ENCODE measurements around the gene ARPP21.
A peak's percentile ranks its signal among the peaks of the same experiment; 100 is the strongest.

The ARPP21 gene

DNA sequence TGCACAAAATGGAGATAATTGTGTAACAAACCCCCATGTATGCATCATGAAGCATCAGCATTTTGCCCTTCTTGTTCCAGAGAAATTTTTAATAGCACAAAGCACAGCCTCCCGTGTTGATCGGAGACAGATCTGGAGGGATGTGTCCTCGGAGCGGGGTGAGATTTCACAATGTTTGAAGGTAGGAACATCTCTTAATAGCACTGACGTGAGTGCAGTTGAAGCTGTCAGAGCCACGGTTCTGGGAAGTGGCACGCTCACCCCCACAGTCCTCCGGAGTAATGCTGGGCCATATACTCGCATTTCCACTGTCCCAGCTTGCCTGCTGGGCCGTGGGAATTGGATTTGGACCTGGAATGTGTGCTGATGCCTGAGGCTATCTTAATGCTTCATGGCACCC is 24.1 kb downstream of the ARPP21 start:
- TF ChIP-seq, protein P1, sequence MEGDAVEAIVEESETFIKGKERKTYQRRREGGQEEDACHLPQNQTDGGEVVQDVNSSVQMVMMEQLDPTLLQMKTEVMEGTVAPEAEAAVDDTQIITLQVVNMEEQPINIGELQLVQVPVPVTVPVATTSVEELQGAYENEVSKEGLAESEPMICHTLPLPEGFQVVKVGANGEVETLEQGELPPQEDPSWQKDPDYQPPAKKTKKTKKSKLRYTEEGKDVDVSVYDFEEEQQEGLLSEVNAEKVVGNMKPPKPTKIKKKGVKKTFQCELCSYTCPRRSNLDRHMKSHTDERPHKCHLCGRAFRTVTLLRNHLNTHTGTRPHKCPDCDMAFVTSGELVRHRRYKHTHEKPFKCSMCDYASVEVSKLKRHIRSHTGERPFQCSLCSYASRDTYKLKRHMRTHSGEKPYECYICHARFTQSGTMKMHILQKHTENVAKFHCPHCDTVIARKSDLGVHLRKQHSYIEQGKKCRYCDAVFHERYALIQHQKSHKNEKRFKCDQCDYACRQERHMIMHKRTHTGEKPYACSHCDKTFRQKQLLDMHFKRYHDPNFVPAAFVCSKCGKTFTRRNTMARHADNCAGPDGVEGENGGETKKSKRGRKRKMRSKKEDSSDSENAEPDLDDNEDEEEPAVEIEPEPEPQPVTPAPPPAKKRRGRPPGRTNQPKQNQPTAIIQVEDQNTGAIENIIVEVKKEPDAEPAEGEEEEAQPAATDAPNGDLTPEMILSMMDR (IDR thresholded peaks at IDR 0.05; ENCODE audit: low read depth, low read length) = no peak
- in situ Hi-C loops (cut with HindIII; ENCODE audit: low sequenced_read_pairs) = no loop called here
- no peak for DNase-seq (ENCODE audit: low read depth, low spot score)
- no peak overlapping the region for H3K4me3 ChIP-seq (ENCODE audit: low read depth, low read length)

DNA sequence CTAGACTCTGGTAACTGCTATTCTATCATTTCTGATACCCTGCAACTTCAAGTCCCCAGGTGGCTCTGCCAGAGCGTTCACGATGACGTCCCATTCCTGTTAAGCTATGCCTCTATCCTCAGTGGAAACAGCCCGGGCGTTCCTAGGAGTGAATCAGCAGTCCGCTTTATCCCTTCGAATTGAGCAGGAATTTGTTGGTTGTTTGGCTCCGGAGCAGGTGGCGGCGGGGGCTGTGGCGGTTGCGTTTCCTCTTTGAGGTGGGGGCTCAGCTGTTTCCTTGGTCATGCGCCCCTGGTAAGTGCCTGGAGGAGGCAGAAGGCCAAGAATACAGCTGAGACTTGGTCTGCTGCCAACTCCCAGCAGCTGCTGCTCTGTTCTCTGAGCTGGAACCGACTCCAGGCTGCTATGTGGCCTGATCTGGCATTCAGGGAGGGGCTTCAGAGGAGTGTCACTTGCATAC is 25.2 kb downstream of the ARPP21 start:
- TF ChIP-seq, protein P1 (IDR thresholded peaks at IDR 0.05; ENCODE audit: low read depth, low read length) = no peak
- in situ Hi-C loops (cut with HindIII; ENCODE audit: low sequenced_read_pairs) = no loop called here
- DNase-seq (ENCODE audit: low read depth, low spot score) = peak; percentile 90
- H3K4me3 ChIP-seq (ENCODE audit: low read depth, low read length) = no peak overlapping the region

DNA sequence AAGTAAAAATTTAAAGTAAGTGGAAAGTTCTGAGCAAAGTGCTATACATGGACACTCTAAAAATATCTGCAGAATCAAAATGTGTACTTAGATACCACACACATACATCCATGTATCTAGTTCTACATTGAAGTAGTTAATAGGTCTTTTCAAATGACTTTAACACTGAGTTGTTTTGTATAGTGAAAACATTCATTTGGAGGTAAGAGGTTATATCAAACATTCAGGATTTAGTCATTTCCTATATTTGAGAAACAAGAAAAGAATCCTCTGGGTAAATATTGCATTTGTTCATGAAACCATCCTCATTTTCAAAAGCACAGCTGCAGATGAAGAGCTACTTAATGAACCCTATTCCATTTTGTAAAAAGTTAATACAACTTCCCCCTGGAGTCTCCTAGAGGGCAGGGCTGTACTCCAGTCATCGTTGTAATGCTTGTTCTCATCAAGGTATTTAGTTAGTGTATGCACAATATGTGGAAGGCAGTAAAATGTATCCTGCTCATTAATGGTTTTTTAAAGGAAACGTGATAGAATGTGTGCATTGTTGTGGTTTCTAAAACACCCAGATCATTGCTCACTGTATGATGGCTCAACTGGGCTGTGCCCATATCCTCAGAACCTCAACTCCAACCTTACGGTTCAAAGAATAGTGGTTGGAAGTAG is 26.2 kb downstream of the ARPP21 start:
- TF ChIP-seq, protein P1 (IDR thresholded peaks at IDR 0.05; ENCODE audit: low read depth, low read length) = no peak
- H3K4me3 ChIP-seq (ENCODE audit: low read depth, low read length) = no peak overlapping the region
- peak; percentile 61 for DNase-seq (ENCODE audit: low read depth, low spot score)
- in situ Hi-C loops (cut with HindIII; ENCODE audit: low sequenced_read_pairs) = no loop called here

DNA sequence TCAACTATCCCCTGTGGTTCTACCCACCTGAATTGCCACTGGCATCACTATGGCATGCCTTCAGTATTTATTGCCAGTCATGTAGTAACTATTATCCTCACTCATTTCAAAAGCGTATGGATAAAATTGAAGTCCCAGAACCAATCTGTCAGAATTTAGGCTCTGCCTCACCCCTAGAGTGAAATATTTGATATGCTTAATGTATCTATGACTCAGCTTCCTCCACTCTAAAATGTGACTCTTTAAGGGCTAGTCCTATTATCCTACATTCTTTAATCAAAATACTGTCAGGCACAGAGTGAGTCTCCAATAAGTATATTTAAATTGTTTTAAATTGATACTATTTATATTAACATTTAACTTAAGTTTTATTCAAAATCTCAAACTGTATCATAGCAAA is 27.6 kb downstream of the ARPP21 start:
- H3K4me3 ChIP-seq (ENCODE audit: low read depth, low read length) = no peak overlapping the region
- DNase-seq (ENCODE audit: low read depth, low spot score) = no peak
- TF ChIP-seq, protein P1 (IDR thresholded peaks at IDR 0.05; ENCODE audit: low read depth, low read length) = no peak
- in situ Hi-C loops (cut with HindIII; ENCODE audit: low sequenced_read_pairs) = no loop called here

DNA sequence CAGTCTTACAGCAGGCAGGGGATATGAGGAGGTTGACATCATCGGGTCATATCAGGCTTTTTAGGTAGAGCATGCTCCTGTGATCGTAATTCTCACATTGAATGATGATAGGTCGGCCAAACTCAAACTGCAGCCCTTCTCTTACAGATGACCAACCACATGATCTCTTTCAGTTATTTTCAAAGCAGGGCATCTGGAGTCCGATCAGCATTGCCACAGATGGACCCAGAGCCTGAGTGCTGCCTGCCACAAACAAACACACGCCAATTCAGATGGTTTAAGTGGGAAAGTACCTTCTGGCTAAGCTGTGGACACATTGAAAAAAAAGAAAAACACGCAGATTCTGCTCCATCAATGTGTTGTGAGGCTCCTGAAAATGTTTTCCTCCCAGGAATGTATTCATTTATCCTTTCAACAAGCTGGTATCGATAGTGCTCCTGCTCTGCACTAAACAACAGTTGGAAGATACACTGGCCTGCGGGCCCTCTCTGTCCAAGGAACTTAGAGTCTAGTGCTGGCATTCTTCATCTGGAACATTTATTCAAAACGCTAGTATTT is 31.2 kb downstream of the ARPP21 start:
- in situ Hi-C loops (cut with HindIII; ENCODE audit: low sequenced_read_pairs) = no loop called here
- DNase-seq (ENCODE audit: low read depth, low spot score) = no peak
- TF ChIP-seq, protein P1 (IDR thresholded peaks at IDR 0.05; ENCODE audit: low read depth, low read length) = no peak
- no peak overlapping the region for H3K4me3 ChIP-seq (ENCODE audit: low read depth, low read length)

GRCh38 chr3:35671483-35671882 is 32.2 kb downstream of the ARPP21 start:
- in situ Hi-C loops (cut with HindIII; ENCODE audit: low sequenced_read_pairs) = no loop called here

More at GRCh38 chr3:35671483-35671882, 32.2 kb downstream of the ARPP21 start:
- TF ChIP-seq, protein P1 (IDR thresholded peaks at IDR 0.05; ENCODE audit: low read depth, low read length) = no peak
- DNase-seq (ENCODE audit: low read depth, low spot score) = no peak
- no peak overlapping the region for H3K4me3 ChIP-seq (ENCODE audit: low read depth, low read length)

All from astrocyte of the spinal cord (primary cell).